HG03280 (cell line): ENCODE data around the gene OTULIN.

Experiments
- ATAC-seq: cut with Tn5 transposase; IDR thresholded peaks from one replicate; pipeline ENCODE4 v1.9.1; 2021; ENCODE audit warnings: mild to moderate bottlenecking, moderate library complexity; ENCODE audit not compliant: unreplicated experiment

The OTULIN gene

GRCh38 chr5:14664270-14665100 is at the start of gene OTULIN:
Gene OTULIN, plus strand, starts transcription at chr5:14664718. Its CDS starts 108 bp downstream, at chr5:14664826.
- ATAC-seq = peak; percentile 71

- no peak for ATAC-seq
Measured at GRCh38 chr5:14615365-14615764, 49.2 kb upstream of the OTULIN start.

GRCh38 chr5:14617441-14617840 is 47.1 kb upstream of the OTULIN start:
- no peak for ATAC-seq

DNA sequence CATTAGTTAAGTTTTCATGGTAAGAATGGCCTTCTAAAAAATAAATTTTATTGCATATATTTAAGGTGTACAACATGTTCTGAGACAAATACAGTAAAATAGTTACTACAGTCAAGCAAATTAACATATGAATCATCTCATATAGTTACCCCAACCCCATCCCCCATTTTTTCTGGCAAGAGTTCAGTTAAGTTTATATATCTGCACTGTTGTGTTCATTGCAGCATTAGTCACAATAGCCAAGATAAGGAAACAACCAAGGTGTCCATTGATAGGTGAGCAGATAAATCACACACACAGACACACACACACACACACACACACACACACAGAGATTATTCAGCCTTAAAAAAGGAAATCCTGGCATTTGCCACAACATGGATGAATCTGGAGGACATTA is 37.2 kb upstream of the OTULIN start:
- no peak for ATAC-seq

DNA sequence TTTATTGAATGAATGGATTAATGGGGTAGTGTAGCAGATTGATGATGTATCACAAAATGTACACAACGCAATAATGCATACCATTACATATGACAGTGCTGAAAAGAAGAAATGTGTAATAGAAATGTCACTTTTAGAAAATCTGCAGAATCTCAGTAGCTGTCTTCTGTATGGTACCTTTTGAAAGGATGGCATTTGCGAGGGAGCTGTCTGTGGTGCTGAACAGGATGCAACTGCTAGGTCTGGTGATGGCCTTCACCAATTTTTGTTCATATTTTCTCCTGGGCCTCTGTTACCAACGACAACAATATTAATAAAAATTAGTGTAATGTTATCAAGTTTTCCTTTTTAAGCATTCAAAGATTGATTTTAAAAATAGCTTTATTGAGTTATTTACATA is 36.2 kb upstream of the OTULIN start:
- ATAC-seq = no peak

- no peak for ATAC-seq
Measured at GRCh38 chr5:14630671-14631070, 33.8 kb upstream of the OTULIN start.

GRCh38 chr5:14635656-14636055 is 28.9 kb upstream of the OTULIN start:
- ATAC-seq = no peak

DNA sequence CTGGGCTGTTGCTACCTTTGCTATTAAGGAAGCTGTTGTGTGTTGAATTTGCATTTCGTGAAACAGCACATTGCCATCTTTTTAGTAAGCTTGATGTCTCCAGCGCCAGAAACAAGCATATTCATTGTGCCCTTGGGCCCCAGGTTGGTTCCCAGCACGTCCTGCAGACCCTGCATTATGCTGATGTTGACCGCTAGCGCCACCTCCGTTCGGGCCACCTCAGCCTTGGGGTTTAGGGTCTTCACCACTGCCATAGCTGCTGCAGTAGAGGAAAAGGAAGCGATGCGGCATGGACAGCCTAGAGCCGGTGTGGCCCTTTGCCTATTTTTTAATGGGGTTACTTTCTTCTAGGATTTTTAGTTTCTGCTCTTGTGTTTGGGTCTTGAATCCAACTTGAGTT is 23.8 kb upstream of the OTULIN start:
- no peak for ATAC-seq

GRCh38 chr5:14644623-14645237 is 19.8 kb upstream of the OTULIN start:
- no peak for ATAC-seq

DNA sequence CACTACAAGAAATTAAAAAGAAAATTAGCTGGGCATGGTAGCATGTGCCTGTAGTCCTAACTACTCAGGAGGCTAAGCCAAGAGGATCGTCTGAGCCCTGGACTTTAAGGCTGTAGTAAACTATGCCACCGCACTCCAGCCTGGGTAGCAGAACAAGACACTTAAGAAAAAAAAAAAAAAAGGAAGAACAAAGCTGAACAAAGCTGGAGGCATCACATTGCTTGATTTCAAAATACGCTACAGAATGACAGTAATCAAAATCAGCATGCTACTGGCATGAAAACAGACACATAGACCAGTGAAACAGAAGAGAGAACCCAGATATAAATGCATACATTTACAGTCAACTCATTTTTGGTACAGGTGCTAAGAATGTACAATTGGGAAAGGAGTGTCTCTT is 14.5 kb upstream of the OTULIN start:
- no peak for ATAC-seq

DNA sequence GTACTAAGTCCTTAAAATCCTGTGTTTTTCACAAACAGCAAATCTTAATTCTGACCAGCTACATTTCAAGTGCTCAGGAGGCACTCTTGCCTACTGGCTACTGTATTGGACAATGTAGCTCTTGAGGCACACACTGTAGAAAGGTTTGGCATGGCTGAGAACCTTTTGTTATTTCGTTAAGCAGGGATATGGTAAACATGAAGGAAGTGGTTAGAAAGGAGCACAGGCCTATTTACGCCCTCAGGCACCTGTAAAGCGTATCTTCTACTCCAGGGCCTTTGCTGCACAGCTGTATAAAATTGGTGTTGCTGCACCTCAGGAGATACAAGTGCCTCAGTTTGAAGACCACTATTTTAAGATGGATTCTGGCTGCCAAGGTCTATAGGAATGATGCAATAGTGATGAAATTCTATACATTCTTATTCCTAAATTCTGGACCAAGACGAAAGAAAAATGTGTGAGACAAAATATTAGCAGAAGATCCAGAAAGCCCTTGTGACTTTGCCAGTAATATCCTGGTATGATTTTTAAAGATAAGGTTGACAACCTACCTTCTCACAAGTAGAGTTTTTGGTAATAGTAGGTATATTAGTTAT is 9.3 kb upstream of the OTULIN start:
- ATAC-seq = no peak

- ATAC-seq = no peak
Measured at GRCh38 chr5:14656898-14657297, 7.6 kb upstream of the OTULIN start.

DNA sequence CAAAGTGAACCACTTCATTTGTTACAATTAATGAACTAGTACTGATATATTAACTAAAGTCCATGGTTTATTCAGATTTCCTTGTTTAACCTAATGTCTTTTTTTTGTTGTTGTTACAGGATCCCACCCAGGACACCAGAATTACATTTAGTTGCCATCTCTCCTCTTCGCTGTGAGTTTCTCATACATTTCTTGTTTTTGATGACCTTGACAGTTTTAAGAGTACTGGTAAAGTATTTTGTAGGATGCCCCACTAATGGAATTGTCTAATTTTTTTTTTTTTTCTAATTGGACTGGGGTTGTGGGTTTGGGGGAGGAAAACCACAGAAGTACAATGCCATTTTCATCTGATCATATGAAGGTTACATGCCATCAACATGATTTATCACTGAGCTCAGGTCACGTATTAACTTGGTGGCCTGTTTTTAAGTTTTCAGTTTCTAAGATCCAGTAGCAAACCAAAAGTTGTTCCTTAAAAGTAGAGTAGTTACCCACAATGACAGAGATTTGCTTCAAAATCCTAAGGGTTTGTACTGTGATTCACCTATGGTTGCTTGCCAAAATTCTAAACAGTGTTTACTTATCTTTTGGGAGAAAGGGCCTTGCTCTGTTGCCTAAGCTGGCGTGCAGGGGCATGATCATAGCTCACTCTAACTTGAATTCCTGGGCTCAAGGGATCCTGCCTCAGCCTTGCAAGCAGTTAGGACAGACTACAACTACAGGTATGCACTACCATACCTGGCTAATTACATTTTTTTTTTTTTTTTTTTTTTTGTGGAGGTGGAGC is 4.5 kb upstream of the OTULIN start:
- ATAC-seq = no peak

DNA sequence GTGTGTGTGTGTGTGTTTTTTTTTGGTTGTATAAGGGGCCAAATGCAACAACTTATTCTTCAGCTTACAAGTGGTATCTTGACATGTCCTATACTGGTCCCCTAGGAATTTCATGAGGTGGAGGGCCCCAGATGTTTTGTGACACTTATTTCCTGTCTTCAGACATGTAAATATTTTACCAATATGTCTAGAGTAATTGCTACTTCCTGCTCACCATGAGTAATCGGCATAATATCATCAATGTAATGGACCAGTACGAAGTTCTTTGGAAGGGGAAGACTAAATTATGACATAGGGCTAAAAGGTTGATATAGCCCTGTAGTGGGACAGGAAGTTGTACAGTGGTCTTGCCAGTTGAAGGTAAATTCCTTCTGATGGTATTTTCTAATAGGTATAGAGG is 3.7 kb upstream of the OTULIN start:
- no peak for ATAC-seq

DNA sequence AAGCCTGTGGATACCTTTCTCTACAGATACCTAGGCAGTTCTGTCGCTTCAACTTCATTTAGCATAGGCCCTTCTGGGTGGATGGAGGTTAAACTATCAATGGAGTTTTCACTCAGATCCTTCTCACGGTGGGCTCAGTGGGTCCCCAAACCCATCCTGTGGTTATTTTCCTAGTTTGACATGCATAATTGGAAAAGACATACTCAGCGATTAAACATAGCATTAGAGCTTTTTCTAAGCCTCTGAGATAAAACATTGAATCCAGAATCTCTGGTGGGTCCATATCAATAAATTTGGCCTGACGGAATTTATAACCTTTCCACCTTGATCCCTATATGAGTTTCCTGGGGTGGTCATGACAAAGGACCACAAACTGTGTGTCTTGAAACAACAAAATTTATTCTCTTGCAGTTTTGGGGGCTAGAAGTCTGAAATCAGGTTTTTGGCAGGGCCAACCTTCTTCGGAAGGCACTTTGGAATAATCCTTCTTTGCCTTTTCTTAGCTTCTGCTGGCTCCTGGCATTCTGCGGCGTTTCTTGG is 1.7 kb upstream of the OTULIN start:
- ATAC-seq = no peak

GRCh38 chr5:14663734-14664269 is 716 bp upstream of the OTULIN start:
- peak; percentile 8 for ATAC-seq

DNA sequence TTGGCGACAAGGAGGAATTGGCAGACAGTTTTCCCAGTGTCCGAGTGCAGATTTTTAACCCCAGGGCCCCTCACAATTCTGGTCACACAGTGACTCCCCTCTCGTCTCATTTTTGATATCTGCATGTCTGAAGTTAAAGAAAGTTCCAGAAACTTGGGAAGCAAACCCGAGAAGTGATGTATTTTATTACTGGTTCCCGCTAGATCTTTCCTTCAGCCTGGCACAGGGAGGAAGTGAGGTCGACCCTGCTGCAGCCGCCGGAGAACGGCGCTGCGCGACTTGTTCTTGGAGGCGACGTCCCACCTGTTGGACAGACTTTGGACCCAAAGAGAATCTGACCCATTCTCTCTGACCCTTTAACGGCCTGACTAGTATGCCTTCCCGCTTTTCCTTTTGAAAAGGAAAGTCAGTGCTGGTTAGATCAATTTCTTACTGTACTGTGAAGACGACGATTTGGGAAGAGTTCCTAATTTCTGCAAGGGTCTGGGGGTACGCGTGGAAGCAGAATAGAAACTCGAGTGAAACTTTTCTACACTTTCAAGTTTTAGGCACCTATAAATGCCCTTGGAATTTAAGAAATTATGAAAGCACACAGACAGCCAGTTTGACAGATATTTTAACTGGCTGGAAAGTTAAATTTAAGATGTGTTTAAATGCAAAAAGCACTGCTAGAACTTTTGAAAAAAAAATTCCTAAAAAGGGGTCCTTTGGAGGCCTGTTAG is 744 bp downstream of the OTULIN start:
- no peak for ATAC-seq

DNA sequence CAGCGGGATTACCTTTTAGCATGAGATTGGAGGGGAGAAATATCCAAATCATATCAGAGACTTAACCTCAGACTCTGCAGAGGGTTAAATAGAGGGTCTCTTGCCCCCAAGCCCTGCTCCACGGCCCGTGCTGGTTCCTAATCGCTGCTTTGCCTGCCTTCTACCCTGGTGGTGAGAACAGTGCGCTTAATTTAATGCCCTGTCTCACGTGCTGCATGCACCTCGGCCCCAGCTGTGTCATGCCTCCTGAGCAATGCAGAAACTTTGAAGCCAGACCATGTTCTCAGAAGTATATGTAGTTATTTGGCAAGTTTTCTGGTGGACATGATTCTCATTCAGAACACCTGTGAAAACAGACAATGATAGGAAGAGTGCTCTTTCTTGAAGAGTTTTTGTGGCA is 1.4 kb downstream of the OTULIN start:
- peak; percentile 45 for ATAC-seq

DNA sequence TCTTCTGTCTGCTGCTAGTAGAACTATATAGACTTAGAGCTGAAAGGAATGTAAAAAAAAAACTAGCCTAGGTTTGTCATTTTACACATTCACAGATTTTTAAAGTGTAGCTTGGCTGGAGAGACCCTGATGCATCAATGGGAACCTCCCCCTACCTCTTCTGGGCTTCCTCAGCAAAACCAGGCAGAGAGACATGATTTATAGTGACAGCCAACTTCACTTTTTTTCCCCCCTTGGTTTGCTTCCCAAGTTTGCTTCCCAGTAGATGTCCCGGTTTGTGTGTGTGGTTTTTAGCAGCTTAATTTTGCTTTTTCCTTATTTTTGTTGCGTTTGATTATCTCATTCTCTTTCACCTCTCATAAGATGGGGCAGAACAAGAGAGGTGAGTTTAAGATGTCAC is 1.8 kb downstream of the OTULIN start:
- no peak for ATAC-seq

GRCh38 chr5:14667290-14667689 is 2.8 kb downstream of the OTULIN start:
- ATAC-seq = no peak
